NCI-H2227 (cell line): ENCODE measurements around the gene LARP1.

Experiments used
- DNase-seq: peaks from one replicate; lab custom pipeline; 2025; ENCODE audit not compliant: unreplicated experiment; lab: John Stamatoyannopoulos, UW

Gene LARP1

GRCh38 chr5:154850255-154851062 lies 95.3 kb downstream of the LARP1 start, which contains the start of gene FAXDC2:
FAXDC2 (minus strand) TSS chr5:154850603; CDS start chr5:154838178, 12,425 bp downstream.
- peak; percentile 5 for DNase-seq

- DNase-seq, result no peak
Observed at GRCh38 chr5:154851351-154851750, 96.2 kb downstream of the LARP1 start.

- peak; percentile 96 for DNase-seq
Observed at GRCh38 chr5:154857530-154858296, 102.5 kb downstream of the LARP1 start.

GRCh38 chr5:154858297-154858971 lies 103.3 kb downstream of the LARP1 start, which contains the start of gene CNOT8:
CNOT8 (plus strand) TSS chr5:154858627; CDS start chr5:154863279, 4,652 bp downstream.
- peak; percentile 97 for DNase-seq

- DNase-seq, result no peak
Observed at GRCh38 chr5:154858972-154859871, 104.0 kb downstream of the LARP1 start.

GRCh38 chr5:154860123-154860522 lies 104.9 kb downstream of the LARP1 start:
- no peak for DNase-seq

GRCh38 chr5:154860765-154861164 lies 105.6 kb downstream of the LARP1 start:
- DNase-seq, result no peak

GRCh38 chr5:154861946-154862345 lies 106.8 kb downstream of the LARP1 start:
- DNase-seq, result no peak

GRCh38 chr5:154862766-154863165 lies 107.6 kb downstream of the LARP1 start:
- no peak for DNase-seq

GRCh38 chr5:154863291-154864080 lies 108.3 kb downstream of the LARP1 start:
- DNase-seq, result no peak

GRCh38 chr5:154865466-154866184 lies 110.4 kb downstream of the LARP1 start:
- no peak for DNase-seq

- DNase-seq, result no peak
Observed at GRCh38 chr5:154866841-154867240, 111.7 kb downstream of the LARP1 start.
